NCI-H526 treated with DMSO at 0.1 percent for 48 hours (cell line): ENCODE measurements around the gene SLAMF9.
A peak's percentile ranks its signal among the peaks of the same experiment; 100 is the strongest.
"Not testable (repeated sequence)": the region's sequence is repeated elsewhere in the genome, so short reads cannot be mapped to it uniquely, and the experiment has no call there.

Experiments
- DNase-seq: peaks from one replicate; lab custom pipeline; 2025; lab: John Stamatoyannopoulos, UW

The SLAMF9 gene

DNA sequence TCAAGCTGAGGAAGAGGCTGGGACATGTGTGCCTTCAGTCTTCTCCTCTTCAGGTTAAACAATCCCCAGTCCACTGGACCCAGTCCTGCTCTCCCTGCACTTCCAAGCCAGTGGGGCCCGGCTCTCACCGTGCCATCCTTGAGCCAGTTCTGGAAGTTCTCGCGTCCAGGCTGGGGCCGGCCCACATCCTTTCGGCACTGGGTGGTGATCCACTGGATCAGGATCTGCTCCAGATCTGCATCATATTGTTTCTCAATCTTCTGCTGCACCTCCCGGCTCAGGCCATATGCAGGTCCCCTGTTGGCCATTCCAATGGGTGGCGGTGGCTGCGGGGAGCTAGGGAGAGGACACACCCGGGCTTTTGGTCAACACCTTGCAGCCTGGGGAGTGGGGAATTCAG is 33.8 kb downstream of the SLAMF9 start:
- no peak for DNase-seq

DNA sequence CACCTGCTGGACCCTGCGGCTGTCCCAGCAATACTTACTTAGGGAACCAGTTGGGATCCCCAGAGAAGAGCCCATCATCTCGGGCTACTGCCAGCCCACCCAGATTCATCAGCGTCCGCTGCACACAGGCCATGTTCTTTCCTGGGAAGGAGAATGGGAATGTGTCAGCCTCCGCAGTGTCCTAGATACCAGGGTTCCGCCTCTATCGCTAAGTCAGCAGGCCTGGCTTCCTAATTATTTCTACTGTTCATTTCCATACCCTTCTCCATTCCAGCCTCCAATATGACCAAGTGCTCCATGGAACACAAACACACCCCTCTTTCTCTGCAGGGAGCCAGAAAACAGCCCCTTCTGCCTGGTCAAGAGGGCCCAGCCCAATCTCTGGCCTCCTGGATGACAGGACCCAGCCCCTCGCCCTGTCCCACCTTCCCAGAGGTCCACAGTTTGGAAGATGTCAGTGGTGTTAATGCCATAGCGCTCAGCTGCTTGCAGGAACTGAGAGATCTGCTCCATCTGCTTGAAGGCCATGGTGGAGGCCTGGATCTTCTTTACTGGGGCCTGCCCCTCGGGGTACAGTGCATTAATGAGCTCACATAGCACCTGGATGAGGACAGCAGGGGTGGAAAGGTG is 34.7 kb downstream of the SLAMF9 start:
- DNase-seq = no peak

GRCh38 chr1:159918352-159919200 is 35.5 kb downstream of the SLAMF9 start:
- no peak for DNase-seq

DNA sequence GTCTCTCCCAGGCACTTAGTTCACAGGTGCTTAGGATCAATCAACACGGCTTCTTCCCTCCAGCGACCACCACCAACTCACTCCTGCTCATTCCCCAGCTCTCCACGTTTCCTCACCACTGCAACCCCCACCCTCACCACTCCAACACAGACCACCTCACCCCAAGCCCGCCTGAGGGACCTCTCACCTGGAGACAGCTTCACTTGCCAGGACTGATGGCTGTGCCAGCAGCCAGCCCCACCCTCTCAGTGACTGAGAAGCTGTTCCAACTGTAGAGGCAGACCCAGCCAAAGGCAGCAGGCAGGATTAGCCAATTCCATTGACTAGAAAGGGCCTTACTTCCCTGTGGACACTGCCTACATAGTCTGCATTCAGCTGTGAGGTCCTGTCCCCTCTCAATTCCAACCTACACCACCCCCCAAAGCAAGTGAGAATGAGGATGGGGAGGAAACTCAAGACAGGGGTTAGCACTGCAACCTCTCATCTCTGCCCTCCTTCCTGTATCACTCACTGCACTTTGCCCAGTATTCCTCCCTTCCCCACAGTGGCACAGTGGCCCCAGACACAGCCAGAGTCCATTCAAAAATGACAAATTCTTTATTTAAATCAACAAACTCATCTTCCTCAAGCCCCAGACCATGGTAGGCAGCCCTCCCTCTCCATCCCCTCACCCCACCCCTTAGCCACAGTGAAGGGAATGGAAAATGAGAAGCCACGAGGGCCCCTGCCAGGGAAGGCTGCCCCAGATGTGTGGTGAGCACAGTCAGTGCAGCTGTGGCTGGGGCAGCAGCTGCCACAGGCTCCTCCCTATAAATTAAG is 36.3 kb downstream of the SLAMF9 start:
- DNase-seq = no peak

DNA sequence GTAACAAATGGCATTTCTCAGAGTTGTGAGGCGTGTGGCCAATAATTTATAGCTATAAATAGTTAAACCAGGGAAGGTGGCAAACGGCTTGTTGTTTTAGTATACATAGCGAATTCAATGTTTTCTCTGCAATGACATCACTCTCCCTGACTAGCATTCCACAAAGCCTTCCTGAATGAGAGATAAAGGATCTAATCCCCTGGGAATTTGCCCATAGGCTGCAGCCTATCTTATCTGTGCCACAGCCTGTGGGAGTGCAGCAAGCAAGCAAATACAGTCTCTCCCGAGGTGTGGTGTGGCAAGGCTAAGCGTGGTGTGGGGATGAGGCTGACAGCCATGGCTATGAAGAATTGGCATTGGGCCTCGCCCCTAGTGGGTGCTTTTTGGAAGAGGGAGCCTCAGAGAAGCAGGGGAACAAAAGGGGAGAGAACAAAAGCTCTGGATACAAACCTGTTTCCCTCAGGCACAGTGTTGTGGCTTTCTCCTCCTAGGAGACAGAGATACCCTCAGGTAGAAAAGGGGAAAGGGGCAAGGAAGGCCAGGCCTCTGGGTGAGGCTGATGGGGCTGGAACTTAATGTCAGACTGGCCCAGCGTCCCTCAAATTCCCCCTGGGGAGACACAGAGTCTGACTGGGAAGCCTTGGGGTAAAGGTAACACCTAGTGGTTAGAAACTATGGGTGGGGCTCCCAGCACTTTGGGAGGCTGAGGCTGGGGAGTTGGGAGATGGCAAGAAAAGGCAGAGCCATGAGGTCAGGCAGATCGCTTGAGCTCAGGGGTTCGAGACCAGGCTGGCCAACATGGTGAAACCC is 37.6 kb downstream of the SLAMF9 start:
- peak; percentile 96 for DNase-seq

DNA sequence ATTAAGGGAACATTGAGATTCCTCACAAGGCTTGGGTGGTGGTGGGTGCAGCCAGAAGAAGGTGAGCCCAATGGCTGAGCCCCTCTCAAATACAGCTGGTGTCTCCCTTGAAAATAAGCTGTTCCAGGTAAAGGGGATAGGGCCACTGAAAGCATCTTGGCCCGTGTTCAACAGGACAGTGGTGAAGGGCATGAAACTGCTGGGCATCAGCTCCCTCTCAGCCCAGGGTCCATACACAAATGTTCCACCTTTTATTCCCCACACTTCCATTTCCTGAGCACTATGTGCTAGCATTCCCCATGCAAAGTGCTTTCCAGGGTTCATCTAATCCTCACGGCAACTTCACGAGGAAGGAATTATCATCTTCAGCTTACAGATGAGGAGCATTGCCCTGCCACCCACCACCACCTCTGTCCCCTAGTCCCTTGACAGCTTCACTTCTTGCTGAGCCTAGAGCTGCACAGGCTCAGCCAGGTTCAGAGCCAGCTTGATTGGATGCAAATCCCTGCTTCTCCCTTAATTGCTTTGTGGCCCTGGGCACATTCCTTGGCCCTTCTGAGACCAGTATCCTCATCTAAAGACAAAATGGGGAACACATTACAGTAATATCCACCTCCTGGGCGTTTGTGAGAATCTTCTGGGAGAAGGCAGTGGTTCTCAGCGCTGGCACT is 38.3 kb downstream of the SLAMF9 start:
- DNase-seq = no peak

DNA sequence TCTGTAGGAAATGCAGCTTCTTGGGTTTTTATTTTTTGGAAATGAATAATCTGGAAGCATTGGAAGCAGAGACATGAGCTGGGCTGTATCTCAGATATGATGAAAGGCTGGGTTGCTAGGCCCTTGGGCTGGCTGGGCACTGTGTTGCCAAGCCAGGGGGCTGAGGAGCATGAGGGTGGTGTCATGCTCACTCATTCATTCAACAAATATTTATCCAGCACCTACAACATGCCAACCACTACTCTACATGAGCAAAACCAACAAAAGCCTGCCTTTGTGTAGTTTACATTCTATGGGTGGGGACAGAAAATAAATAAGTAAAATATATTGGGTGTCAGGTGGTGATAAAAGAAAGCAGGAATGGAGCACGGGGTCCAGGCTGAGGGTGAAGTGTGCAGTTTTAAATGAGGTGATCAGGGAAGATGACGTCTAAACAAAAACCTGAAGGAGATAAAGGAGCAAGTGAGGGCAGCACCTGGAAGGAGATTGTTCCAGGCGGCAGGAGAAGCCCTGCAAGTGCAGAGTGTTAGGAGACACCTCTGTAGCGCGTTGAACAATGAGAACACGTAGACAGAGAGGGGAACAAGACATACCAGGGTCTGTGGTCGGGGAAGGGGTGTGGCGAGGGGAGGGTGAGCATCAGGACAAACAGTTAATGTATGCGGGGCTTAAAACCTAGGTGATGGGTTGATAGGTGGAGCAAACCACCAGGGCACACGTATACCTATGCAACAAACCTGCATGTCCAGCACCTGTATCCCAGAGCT is 39.6 kb downstream of the SLAMF9 start:
- no peak for DNase-seq

DNA sequence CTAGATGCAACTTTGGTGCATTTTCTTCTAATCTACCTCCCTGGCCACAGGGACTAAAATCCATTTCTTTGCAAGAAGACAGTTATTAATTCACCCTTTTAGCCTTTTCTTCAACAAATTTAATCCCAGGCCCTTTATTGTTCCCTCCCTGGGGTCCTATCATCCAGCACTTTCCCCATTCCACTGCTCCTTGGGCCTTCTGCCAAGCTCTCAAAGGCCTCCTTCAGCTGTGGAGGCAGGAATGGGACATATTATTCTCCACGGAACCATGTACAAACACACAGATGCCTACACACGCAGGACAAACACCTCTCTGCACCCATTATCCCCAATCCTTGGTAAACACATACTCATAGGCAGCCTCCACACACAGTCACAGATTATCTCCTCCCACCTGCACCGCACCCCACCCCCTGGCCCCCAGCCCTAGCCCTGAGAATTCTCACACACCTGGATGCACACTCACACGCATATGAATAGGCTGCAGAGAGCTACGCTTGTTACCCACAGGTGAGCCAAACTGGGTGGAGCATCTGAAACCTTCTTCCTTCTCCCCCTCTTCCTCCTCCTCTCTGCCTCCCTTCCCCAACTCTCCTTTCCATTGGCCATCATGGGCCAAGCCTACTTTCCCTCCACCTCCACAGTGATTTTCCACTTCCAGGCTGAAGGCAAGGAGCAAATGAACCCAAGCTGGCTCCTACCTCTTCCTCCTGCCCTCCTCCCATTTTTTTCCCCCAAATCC is 40.4 kb downstream of the SLAMF9 start:
- DNase-seq = no peak

- no peak for DNase-seq
Measured at GRCh38 chr1:159911326-159912070, 42.5 kb downstream of the SLAMF9 start.

- DNase-seq = no peak
Measured at GRCh38 chr1:159908031-159908940, 45.8 kb downstream of the SLAMF9 start.

DNA sequence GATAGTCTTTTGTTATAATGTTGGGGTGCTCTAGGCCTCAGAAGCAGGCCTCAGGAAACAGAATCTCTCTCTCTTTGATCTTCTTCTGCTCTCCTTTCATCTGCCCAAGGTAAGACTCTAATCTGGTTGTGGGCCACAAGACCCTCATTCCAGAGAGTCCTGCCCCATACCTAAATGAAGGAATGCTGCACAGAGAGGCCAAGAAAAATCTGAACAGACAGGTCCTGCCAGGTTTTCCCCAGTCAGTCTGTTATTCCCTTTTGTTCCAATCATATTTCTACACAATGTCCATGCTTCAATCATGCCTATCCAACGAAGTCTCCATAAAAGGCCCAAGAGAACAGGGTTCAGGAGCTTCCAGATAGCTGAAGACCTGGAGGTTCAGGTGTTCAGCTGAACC is 47.1 kb downstream of the SLAMF9 start:
- no peak for DNase-seq

DNA sequence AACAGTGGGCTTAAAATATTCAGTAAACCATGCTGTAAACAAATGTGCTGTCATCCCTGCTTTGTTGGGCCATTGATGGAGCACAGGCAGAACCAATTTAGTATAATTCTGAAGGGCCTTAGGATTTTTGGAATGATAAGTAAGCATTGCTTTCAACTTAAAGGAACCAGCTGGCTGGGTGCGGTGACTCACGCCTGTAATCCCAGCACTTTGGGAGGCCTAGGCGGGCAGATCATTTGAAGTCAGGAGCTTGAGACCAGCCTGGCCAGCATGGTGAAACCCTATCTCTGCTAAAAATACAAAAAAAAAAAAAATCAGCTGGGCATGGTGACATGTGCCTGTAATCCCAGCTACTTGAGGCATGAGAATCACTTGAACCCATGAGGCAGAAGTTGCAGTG is 50.0 kb downstream of the SLAMF9 start:
- not testable (repeated sequence) for DNase-seq

DNA sequence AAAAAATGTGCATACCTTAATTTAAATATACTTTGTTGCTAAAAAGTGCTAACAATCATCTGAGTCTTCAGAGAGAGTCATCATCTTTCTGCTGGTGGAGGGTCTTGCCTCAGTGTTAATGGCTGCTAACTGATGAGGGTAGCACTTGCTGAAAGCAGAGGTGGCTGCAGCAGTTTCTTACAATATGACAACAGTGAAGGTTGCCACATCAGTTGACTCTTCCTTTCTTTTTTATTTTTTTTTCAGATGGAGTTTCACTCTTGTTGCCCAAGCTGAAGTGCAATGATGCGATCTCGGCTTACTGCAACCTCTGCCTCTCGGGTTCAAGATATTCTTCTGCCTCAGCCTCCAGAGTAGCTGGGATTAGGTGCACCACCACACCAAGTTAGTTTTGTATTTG is 51.5 kb downstream of the SLAMF9 start:
- no peak for DNase-seq
